PC-9 (cell line): ENCODE data around the gene TMEM120B. TPM values are rescaled to one million over a fixed set of nuclear protein-coding genes. Genes with fewer than 3 reads are reported as not detected.

Experiments used
- BruUV-seq: library from RNA; stranded (reverse); fragments of 400-500 nt; replicated peaks from 2 replicates; lab custom pipeline; 2021; lab: Mats Ljungman, UMichigan
- CTCF ChIA-PET: fragments of 300-600 bp; sonication (Branson Sonifier 250); formaldehyde crosslinking; loops from one replicate; lab custom pipeline; 2022; ENCODE audit warnings: antibody characterized with exemption; lab: Charles Lee
- POLR2A ChIA-PET: fragments of 300-600 bp; sonication (Branson Sonifier 250); formaldehyde crosslinking; loops from one replicate; lab custom pipeline; 2022; ENCODE audit warnings: antibody characterized with exemption; ENCODE audit not compliant: unreplicated experiment; lab: Charles Lee
- DNase-seq, 2 experiments: peaks; one replicate each; pipeline versions ENCODE4 v3.0.0 to v3.0.0-alpha.2; 2015 to 2022; ENCODE audit warnings: mixed read lengths in 1 of 2
- H2AFZ ChIP-seq: fragments of 200-600 bp; sonication (generic); 2 replicates; pipeline ENCODE4 v1.8.1; 2017; ENCODE audit warnings: antibody characterized with exemption
- H3F3A ChIP-seq: fragments of 200-600 bp; sonication (generic); 2 replicates; pipeline ENCODE4 v1.8.1; 2017; ENCODE audit warnings: antibody characterized with exemption, mild to moderate bottlenecking, low read depth; ENCODE audit not compliant: insufficient read depth
- H3K27ac ChIP-seq: fragments of 200-600 bp; sonication (generic); 2 replicates; pipeline ENCODE4 v1.6.1; 2016; ENCODE audit warnings: mixed run types
- H3K27me3 ChIP-seq: fragments of 200-600 bp; sonication (generic); 2 replicates; pipeline ENCODE4 v1.6.1; 2016; ENCODE audit warnings: low read depth, mixed run types; ENCODE audit not compliant: insufficient read depth
- H3K36me3 ChIP-seq: fragments of 200-600 bp; sonication (generic); 2 replicates; pipeline ENCODE4 v1.6.1; 2016; ENCODE audit warnings: low read depth, mixed run types
- H3K4me1 ChIP-seq: fragments of 200-600 bp; sonication (generic); replicated peaks from 2 replicates; pipeline ENCODE4 v1.6.1; 2016; ENCODE audit warnings: mixed run types; ENCODE audit not compliant: insufficient read depth
- H3K4me2 ChIP-seq: fragments of 200-600 bp; sonication (generic); 2 replicates; pipeline ENCODE4 v1.6.1; 2017; ENCODE audit warnings: mixed run types
- H3K4me3 ChIP-seq: fragments of 200-600 bp; sonication (generic); 2 replicates; pipeline ENCODE4 v1.6.1; 2016; ENCODE audit warnings: mixed run types
- H3K79me2 ChIP-seq: fragments of 200-600 bp; sonication (generic); 2 replicates; pipeline ENCODE4 v1.6.1; 2017; ENCODE audit warnings: low read depth, mixed run types
- H3K9me2 ChIP-seq: fragments of 200-600 bp; sonication (generic); 2 replicates; pipeline ENCODE4 v1.8.1; 2017; ENCODE audit warnings: mild to moderate bottlenecking; ENCODE audit not compliant: insufficient read depth
- H3K9me3 ChIP-seq: fragments of 200-600 bp; sonication (generic); 2 replicates; pipeline ENCODE4 v1.8.1; 2016; ENCODE audit warnings: low read depth; ENCODE audit not compliant: insufficient read depth
- H4K20me1 ChIP-seq: fragments of 200-600 bp; sonication (generic); 2 replicates; pipeline ENCODE4 v1.8.1; 2017; ENCODE audit not compliant: insufficient read depth
- EZH2 ChIP-seq: fragments of 200-600 bp; sonication (generic); IDR thresholded peaks from 2 replicates; pipeline ENCODE4 v1.8.0; 2017; ENCODE audit warnings: antibody characterized with exemption, low read depth
- intact Hi-C: fragments of 100-400 bp; cut with micrococcal nuclease; formaldehyde crosslinking; loops from one replicate; pipeline ENCODE4 v1.10.0; 2022; ENCODE audit not compliant: unreplicated experiment
- total RNA-seq: library from RNA; stranded (reverse); gene quantifications from 2 replicates; pipeline ENCODE4 v1.2.3, GENCODE V29; 2021
- TF ChIP-seq, protein P1 (sequence below): fragments of 200-600 bp; sonication (generic); conservative IDR thresholded peaks from 2 replicates; pipeline ENCODE4 v1.6.1; 2017; ENCODE audit warnings: mixed run types, antibody characterized with exemption, mild to moderate bottlenecking, moderate library complexity

Gene TMEM120B
- total RNA-seq, 1 experiment from 2014 or later, result 12.4 TPM

GRCh38 chr12:121823101-121823726 is 110.7 kb downstream of the TMEM120B start:
- Histone ChIP-seq H3K9me3 (no peaks in the 10 kb centered on the region), H3K4me3 (no peak overlapping the region), H3K9me2 (no peaks in the 10 kb centered on the region), H3K79me2 (no peaks in the 10 kb centered on the region), H2AFZ (no peak overlapping the region), H3F3A (no peaks in the 10 kb centered on the region), H3K27ac (no peak overlapping the region), H3K27me3 (no peaks in the 10 kb centered on the region), H3K36me3 (peaks cover 3% of the 10 kb centered on the region; the same call in 1 of the 2 replicates), H3K4me2 (no peak overlapping the region), H4K20me1 (peaks cover 3% of the 10 kb centered on the region; the same call in 1 of the 2 replicates), H3K4me1 (no peaks in the 10 kb centered on the region)
- intact Hi-C loops, result no loop called here
- POLR2A ChIA-PET, result no interaction called here
- CTCF ChIA-PET, result no interaction called here
- no TSS peak for BruUV-seq
- DNase-seq, result no peak
- no peak for TF ChIP-seq EZH2
- TF ChIP-seq, protein P1, sequence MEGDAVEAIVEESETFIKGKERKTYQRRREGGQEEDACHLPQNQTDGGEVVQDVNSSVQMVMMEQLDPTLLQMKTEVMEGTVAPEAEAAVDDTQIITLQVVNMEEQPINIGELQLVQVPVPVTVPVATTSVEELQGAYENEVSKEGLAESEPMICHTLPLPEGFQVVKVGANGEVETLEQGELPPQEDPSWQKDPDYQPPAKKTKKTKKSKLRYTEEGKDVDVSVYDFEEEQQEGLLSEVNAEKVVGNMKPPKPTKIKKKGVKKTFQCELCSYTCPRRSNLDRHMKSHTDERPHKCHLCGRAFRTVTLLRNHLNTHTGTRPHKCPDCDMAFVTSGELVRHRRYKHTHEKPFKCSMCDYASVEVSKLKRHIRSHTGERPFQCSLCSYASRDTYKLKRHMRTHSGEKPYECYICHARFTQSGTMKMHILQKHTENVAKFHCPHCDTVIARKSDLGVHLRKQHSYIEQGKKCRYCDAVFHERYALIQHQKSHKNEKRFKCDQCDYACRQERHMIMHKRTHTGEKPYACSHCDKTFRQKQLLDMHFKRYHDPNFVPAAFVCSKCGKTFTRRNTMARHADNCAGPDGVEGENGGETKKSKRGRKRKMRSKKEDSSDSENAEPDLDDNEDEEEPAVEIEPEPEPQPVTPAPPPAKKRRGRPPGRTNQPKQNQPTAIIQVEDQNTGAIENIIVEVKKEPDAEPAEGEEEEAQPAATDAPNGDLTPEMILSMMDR, result no peak

- POLR2A ChIA-PET, result no interaction called here
- Histone ChIP-seq H3K9me2 (no peaks in the 10 kb centered on the region), H3K4me1 (no peaks in the 10 kb centered on the region), H3K4me3 (no peak overlapping the region), H3K9me3 (no peaks in the 10 kb centered on the region), H2AFZ (no peak overlapping the region), H3K79me2 (no peaks in the 10 kb centered on the region), H3F3A (no peaks in the 10 kb centered on the region), H3K4me2 (no peak overlapping the region), H3K27ac (no peak overlapping the region), H4K20me1 (peaks cover 3% of the 10 kb centered on the region; the same call in 1 of the 2 replicates), H3K36me3 (peaks cover 3% of the 10 kb centered on the region; the same call in 1 of the 2 replicates), H3K27me3 (no peaks in the 10 kb centered on the region)
- DNase-seq, result no peak
- CTCF ChIA-PET, result no interaction called here
- intact Hi-C loops, result no loop called here
- TF ChIP-seq, protein P1, result no peak
- no peak for TF ChIP-seq EZH2
- no TSS peak for BruUV-seq
These were observed 111.2 kb downstream of the TMEM120B start for GRCh38 chr12:121823727-121824115.

DNA sequence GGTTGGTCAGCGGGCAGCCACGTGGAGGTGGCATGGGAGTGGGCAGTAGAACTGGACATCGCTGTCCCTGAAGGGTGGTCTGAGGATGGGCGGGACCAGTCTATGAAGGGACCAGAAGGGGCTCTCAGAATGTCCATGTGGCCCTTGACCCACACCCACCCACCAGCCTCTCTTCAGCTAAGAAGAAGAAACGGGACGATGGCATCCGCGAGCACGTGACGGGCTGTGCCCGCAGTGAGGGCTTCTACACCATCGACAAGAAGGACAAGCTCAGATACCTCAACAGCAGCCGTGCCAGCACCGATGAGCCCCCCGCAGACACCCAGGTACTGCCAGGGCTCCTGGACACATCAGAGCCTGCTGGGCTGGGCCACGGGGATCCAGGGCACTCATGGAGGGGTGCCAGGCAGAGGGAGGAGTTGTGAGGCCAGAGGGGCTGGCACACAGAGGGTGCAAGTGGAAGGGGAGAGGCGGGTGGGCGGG is 112.5 kb downstream of the TMEM120B start:
- no peaks in the 10 kb centered on the region for H3F3A ChIP-seq
- H3K27me3 ChIP-seq, result no peaks in the 10 kb centered on the region
- ChIA-PET POLR2A (no interaction called here), CTCF (no interaction called here)
- intact Hi-C loops, result no loop called here
- no peaks in the 10 kb centered on the region for H3K79me2 ChIP-seq
- no peaks in the 10 kb centered on the region for H3K4me1 ChIP-seq
- no peak overlapping the region for H3K4me2 ChIP-seq
- H2AFZ ChIP-seq, result no peak overlapping the region
- no peak overlapping the region for H3K4me3 ChIP-seq
- no peaks in the 10 kb centered on the region for H3K9me2 ChIP-seq
- no peaks in the 10 kb centered on the region for H3K9me3 ChIP-seq
- no TSS peak for BruUV-seq
- H4K20me1 ChIP-seq, result peaks cover 3% of the 10 kb centered on the region; the same call in 1 of the 2 replicates
- H3K27ac ChIP-seq, result no peak overlapping the region
- peaks cover 2% of the 10 kb centered on the region; the same call in 1 of the 2 replicates for H3K36me3 ChIP-seq
- no peak for DNase-seq
- TF ChIP-seq, protein P1, result no peak
- TF ChIP-seq EZH2, result no peak
